SH-SY5Y (cell line): ENCODE results near the gene ANKRD65.

Experiments
- GATA2 ChIP-seq: IDR thresholded peaks from 2 replicates; pipeline ENCODE4 v1.6.1; 2011; ENCODE audit warnings: mild to moderate bottlenecking, low read depth, low read length
- GATA3 ChIP-seq: IDR thresholded peaks from 2 replicates; pipeline ENCODE4 v1.6.1; 2011; ENCODE audit warnings: low read depth, mild to moderate bottlenecking, low read length, moderate library complexity

The ANKRD65 gene

GRCh38 chr1:1371746-1372711 lies 49.0 kb downstream of the ANKRD65 start:
- TF ChIP-seq GATA2: no peak
- no peak for TF ChIP-seq GATA3

- TF ChIP-seq GATA3 (no peak), GATA2 (no peak)
These were observed 49.7 kb downstream of the ANKRD65 start for GRCh38 chr1:1371364-1371745.

- TF ChIP-seq GATA2: no peak
- TF ChIP-seq GATA3: no peak
These were observed 50.2 kb downstream of the ANKRD65 start for GRCh38 chr1:1370771-1371300.
